ENCODE data around the gene UNC5C. TPM values are rescaled to one million over a fixed set of nuclear protein-coding genes. Genes with fewer than 3 reads are reported as not detected.

The UNC5C gene
- polyA plus RNA-seq, 1 donor (not counting 4 experiments of a cell fraction or from before 2014, with no cell fraction given): not detected

GRCh38 chr4:95510145-95510544, 38.6 kb downstream of the UNC5C start:
- no peak overlapping the region for H3K4me3 ChIP-seq (ENCODE audit: control insufficient read depth in 2 of 3, extremely low read depth in 1 of 3, insufficient read depth in 2 of 3, low read depth in 1 of 3, low read length in 3 of 3)
- no peak overlapping the region for H3K27ac ChIP-seq (ENCODE audit: control insufficient read depth, insufficient read depth, low read length)
- no peaks in the 10 kb centered on the region for H3K36me3 ChIP-seq (ENCODE audit: control insufficient read depth in 2 of 2, extremely low read depth in 1 of 2, insufficient read depth in 2 of 2, low read length in 2 of 2)
- no peaks in the 10 kb centered on the region for H3K27me3 ChIP-seq (ENCODE audit: control insufficient read depth, extremely low read depth, insufficient read depth, low read length)
- dilution Hi-C loops (cut with MboI; ENCODE audit: extremely low pct_ligation_motif_present, low sequenced_read_pairs): no loop called here
- no peak for DNase-seq (ENCODE audit: low read depth, low spot score)
- no peak overlapping the region for H3K9ac ChIP-seq (ENCODE audit: control insufficient read depth, extremely low read depth, insufficient read depth, low read length)
- FAIRE-seq: no peak
- peak in 2 of 3 experiments; percentile 38 to 42 for TF ChIP-seq CTCF (optimal IDR thresholded peaks at IDR 0.05 in 1 of 3, IDR thresholded peaks at IDR 0.05 in 1 of 3, conservative IDR thresholded peaks at IDR 0.05 in 1 of 3; ENCODE audit: extremely low read depth in 1 of 3, insufficient read depth in 2 of 3, low read length in 3 of 3)
- no peak for TF ChIP-seq EZH2 (IDR thresholded peaks at IDR 0.05; ENCODE audit: low read length)
- H3K4me2 ChIP-seq (ENCODE audit: control insufficient read depth, extremely low read depth, insufficient read depth, low read depth, low read length): peak overlapping the region; percentile 27
- H3K79me2 ChIP-seq (ENCODE audit: control insufficient read depth, insufficient read depth, low read length): no peaks in the 10 kb centered on the region
- H2AFZ ChIP-seq (ENCODE audit: control insufficient read depth, low read length): no peak overlapping the region
- peaks cover 16% of the 10 kb centered on the region for H3K4me1 ChIP-seq (ENCODE audit: control insufficient read depth, extremely low read depth, insufficient read depth, low read length)
- H3K9me3 ChIP-seq (ENCODE audit: control insufficient read depth, low read depth, low read length): no peaks in the 10 kb centered on the region
- no peaks in the 10 kb centered on the region for H3K9me1 ChIP-seq (ENCODE audit: control insufficient read depth, extremely low read depth, insufficient read depth, low read length)
- H4K20me1 ChIP-seq (ENCODE audit: control insufficient read depth, extremely low read depth, insufficient read depth, low read length): no peaks in the 10 kb centered on the region

- no peak for FAIRE-seq
- DNase-seq (ENCODE audit: low read depth, low spot score): no peak
These were observed 40.4 kb downstream of the UNC5C start for GRCh38 chr4:95508421-95508820.

More at GRCh38 chr4:95508421-95508820, 40.4 kb downstream of the UNC5C start:
- Histone ChIP-seq H3K9ac (ENCODE audit: control insufficient read depth, extremely low read depth, insufficient read depth, low read length) (no peak overlapping the region), H3K36me3 (ENCODE audit: control insufficient read depth in 2 of 2, extremely low read depth in 1 of 2, insufficient read depth in 2 of 2, low read length in 2 of 2) (no peaks in the 10 kb centered on the region), H3K79me2 (ENCODE audit: control insufficient read depth, insufficient read depth, low read length) (no peaks in the 10 kb centered on the region), H3K9me1 (ENCODE audit: control insufficient read depth, extremely low read depth, insufficient read depth, low read length) (no peaks in the 10 kb centered on the region), H2AFZ (ENCODE audit: control insufficient read depth, low read length) (no peak overlapping the region), H3K27ac (ENCODE audit: control insufficient read depth, insufficient read depth, low read length) (no peak overlapping the region), H3K4me2 (ENCODE audit: control insufficient read depth, extremely low read depth, insufficient read depth, low read depth, low read length) (no peak overlapping the region), H4K20me1 (ENCODE audit: control insufficient read depth, extremely low read depth, insufficient read depth, low read length) (no peaks in the 10 kb centered on the region), H3K9me3 (ENCODE audit: control insufficient read depth, low read depth, low read length) (no peaks in the 10 kb centered on the region), H3K4me3 (ENCODE audit: control insufficient read depth in 2 of 3, extremely low read depth in 1 of 3, insufficient read depth in 2 of 3, low read depth in 1 of 3, low read length in 3 of 3) (no peak overlapping the region), H3K27me3 (ENCODE audit: control insufficient read depth, extremely low read depth, insufficient read depth, low read length) (no peaks in the 10 kb centered on the region), H3K4me1 (ENCODE audit: control insufficient read depth, extremely low read depth, insufficient read depth, low read length) (peaks cover 16% of the 10 kb centered on the region)
- TF ChIP-seq CTCF (optimal IDR thresholded peaks at IDR 0.05 in 1 of 3, IDR thresholded peaks at IDR 0.05 in 1 of 3, conservative IDR thresholded peaks at IDR 0.05 in 1 of 3; ENCODE audit: extremely low read depth in 1 of 3, insufficient read depth in 2 of 3, low read length in 3 of 3) (no peak), EZH2 (IDR thresholded peaks at IDR 0.05; ENCODE audit: low read length) (no peak)
- dilution Hi-C loops (cut with MboI; ENCODE audit: extremely low pct_ligation_motif_present, low sequenced_read_pairs): no loop called here

All from keratinocyte (primary cell).